ENCODE measurements around the gene ULK4.
"Not testable (repeated sequence)": the region's sequence is repeated elsewhere in the genome, so short reads cannot be mapped to it uniquely, and the experiment has no call there.

ULK4 gene

DNA sequence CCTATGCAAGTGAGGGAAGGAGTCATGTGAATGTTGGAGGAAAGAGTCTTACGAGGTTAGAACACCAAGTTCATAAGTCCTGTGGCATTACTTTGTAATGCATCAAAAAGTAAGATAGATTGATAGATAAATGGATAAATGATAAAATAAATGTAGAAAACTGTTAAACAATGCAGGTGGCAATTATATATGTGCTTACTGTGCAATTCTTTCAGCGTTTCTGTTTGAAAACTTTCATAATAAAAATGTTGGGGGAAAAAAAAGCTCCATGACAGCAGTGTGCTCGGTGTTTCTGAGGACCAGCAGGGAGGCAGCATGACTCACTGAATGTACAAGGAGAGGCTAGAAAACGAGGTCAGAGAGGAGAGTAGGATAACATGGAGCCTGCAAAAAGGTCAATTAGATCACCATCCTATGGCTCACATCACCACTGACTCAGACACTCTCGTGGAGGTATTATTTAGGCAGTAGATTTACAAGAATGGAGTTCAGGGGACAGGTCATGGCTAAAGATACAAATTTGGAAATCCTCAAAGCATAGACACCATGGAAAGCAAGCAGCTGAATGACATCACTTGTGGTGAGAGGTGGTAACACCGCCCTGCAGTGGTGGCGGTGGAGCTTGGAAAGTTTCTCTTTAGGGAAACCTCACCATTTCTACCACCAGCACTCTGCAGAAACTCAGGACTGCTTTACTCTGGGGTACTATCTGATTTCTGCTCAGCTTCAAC lies 542.8 kb downstream of the ULK4 start:
- peak; percentile 3 for DNase-seq

DNA sequence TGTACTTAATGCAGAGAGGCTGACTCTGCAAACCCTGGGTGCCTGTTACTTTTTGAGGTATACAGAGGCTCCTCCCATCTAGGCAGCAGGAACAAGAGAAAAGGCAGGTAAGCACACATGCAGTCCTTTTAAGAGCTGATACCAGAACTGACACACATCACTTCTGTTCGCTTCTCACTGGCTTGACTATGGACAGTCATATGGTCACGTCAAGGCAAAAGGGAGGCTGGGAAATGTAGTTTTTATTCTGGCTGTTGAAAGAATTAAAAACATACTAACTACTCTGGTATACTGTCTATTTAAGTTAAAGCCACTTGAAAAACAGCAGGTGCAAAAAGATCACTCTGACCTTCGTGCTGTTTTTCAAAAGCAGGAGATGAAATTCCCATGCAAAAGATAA lies 544.3 kb downstream of the ULK4 start:
- DNase-seq, result no peak

DNA sequence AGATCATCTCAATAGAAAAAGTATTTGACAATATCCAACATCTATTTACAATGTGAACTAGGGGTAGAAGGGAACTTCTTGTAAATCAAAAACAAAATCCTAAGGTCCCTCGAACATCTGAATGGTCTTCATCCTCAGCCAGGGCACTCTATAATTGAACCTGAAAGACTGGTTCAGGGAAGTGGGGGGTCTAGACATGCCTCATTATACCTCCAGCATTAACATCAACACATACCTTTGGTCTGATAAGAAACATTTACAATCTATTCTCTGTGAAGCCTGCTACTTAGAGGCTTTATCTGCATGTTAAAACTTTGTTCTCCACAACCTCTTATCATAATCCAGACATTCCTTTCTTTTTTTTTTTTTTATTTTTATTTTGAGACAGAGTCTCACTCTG lies 550.8 kb downstream of the ULK4 start:
- no peak for DNase-seq

DNA sequence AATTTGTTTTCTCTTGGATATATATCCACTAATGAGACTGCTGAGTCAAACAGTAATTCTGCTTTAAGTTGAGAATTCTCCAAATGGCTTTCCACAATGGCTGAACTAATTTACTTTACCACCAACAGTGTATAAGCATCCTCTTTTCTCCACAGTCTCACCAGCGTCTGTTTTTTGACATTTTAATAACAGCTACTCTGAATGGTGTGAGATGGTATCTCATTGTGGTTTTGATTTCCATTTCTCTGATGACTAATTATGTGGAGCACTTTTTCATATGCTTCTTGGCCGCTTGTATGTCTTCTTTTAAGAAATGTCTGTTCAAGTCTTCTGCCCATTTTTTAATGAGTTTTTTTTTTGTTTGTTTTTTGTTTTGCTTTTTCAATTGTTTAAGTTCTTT lies 556.4 kb downstream of the ULK4 start:
- DNase-seq, result no peak

DNA sequence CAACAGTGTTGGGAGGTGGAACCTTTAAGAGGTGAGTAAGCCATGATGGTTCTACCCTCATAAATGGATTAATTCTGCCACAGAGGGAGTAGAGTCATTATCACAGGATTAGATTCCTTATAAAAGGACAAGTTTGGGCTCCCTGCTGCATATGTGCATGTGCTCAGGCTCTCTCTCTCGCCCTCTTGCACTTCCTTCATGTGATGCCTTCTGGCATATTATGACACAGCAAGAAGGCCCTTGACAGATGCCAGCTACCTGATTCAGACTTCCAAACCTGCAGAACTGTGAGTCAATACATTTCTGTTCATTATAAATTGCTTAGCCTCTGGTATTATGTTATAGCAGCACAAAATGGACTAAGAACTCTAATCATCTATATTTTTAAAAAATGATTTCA lies 557.3 kb downstream of the ULK4 start:
- DNase-seq, result no peak

DNA sequence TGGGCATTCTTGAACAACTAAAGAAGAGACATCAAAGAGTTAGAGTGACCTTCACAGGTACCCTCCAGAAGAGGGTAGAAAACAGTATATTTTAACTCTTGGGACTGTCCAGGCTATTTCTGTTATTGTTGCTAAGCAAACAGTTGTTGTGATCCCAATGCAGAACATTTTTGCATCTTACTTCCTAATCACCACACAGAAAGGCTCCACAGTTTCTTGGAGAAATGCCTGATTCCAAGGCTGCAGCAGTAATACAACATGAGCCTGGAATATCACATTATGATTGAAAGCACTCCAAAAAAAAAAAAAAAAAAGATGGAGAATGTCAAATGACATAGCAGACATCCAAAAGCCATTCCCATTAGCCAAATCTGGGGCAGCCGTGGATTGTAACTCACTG lies 567.0 kb downstream of the ULK4 start:
- DNase-seq, result no peak

DNA sequence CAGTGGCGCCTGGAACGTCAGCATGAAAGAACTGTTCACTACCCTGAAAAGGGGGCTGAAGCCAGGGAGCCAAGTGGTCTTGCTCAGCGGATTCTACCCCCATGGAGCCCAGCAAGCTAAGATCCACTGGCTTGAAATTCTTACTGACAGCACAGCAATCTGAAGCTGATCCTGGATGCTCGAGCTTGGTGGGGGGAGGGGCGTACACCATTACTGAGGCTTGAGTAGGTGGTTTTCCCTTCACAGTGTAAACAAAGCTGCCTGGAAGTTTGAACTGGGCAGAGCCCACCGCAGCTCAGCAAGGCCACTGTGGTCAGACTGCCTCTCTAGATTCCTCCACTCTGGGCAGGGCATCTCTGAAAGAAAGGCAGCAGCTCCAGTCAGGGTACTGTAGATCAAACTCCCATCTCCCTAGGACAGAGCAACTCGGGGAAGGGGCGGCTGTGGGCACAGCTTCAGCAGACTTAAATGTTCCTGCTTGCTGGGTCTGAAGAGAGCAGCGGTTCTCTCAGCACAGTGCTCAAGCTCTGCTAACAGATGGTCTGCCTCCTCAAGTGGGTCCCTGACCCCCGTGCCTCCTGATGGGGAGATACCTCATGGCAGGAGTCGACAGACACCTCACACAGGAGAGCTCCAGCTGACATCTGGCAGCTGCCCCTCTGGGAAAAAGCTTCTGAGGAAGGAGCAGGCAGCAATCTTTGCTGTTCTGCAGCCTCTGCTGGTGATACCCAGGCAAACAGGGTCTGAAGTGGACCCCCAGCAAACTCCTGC lies 591.0 kb downstream of the ULK4 start:
- DNase-seq, result not testable (repeated sequence)

DNA sequence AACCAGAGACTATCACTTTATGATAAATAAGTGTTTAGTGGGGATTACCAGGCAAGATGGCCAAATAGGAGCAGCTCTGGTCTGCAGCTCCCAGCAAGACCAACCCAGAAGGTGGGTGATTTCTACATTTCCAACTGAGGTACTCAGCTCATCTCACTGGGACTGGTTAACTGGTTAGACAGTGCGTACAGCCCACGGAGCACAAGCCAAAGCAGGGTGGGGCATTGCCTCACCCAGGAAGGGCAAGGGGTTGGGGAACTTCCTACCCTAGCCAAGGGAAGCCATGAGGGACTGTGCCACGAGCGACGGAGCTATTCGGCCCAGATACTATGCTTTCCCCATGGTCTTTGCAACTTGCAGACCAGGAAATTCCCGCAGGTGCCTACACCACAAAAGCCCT lies 591.6 kb downstream of the ULK4 start:
- no peak for DNase-seq

DNA sequence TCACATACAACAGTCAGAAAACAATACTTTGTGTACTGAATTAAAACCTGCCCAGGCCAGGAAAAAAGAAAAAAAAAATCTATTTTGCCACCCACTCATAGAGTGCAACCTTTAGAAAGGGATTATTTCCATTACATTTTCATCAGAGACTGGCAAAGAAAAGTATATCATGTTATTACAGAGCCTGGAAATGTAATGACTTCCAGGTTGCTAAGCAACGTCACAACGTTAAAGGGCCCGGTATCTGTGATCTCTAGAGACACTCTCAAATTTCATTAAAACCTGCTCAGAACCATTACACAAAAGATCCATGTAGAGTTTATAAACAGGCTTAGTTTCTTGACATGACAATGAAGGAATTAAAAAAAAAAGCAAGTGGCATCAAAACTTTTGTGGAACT lies 592.1 kb downstream of the ULK4 start:
- DNase-seq, result no peak

DNA sequence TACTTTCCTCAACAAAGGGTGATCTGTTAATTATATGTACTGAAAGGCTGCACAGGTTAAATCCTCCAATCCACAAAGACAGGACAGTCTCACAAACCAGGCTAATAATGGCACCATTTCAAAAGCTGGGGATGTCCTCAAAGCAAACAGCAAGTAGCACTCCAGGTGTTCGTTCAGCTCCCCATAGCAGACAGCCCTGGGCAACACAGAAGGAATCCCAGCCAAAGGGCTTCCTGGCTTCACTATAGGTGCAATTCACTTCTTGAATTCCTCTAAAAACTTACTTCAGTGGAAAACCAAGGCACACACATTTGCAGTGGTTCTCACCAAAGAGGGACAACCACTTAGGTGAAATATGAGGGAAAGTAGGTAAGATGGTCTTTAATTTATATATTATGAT lies 595.9 kb downstream of the ULK4 start:
- DNase-seq, result no peak

DNA sequence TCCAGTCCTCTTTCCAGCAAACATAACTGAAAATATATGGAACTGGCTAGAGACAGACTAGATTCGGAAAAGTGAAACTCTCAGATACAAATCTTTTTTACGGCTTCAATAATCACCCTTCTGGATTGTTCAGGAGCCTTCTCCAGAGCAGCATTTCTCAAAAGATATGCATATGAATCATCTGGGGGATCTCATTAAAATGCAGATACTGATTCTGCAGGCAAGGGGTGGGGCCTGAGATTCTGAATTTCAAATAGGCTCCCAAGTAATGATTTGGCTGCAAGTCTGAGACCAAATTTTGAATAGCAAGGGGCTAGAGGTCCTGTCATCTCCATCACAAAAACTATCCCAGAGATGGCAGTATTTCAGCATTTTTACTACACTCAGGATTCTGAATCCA lies 597.2 kb downstream of the ULK4 start:
- DNase-seq, result no peak

DNA sequence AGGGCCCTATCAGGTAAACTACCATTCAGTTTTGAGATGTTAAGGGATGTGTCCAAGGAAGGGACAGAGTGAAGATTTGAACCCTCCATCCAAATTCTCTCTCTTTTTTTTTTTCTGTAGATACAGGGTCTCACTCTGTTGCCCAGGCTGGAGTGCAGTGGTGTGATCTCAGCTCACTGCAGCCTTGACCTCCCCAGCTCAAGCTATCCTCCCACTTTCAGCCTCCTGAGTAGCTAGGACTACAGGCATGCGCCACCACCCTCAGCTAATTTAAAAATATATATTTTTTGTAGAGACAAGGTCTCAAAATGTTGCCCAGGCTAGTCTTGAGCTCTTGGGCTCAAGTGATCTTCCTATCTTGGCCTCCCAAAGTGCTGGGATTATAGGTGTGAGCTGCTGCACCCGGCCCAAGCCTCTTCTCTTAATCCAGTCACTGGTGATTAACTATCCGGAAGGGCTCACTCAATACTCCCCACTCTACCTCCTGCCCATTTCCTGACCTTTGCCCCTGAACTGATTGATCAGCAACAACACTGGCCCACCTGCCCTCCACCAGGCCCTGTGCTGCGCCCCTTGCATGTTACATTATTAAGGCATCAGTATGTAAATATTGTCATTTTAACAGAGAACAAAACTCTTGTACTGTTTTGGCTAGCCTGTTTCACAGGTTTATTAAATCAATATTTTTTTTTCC lies 597.9 kb downstream of the ULK4 start:
- DNase-seq, result no peak

DNA sequence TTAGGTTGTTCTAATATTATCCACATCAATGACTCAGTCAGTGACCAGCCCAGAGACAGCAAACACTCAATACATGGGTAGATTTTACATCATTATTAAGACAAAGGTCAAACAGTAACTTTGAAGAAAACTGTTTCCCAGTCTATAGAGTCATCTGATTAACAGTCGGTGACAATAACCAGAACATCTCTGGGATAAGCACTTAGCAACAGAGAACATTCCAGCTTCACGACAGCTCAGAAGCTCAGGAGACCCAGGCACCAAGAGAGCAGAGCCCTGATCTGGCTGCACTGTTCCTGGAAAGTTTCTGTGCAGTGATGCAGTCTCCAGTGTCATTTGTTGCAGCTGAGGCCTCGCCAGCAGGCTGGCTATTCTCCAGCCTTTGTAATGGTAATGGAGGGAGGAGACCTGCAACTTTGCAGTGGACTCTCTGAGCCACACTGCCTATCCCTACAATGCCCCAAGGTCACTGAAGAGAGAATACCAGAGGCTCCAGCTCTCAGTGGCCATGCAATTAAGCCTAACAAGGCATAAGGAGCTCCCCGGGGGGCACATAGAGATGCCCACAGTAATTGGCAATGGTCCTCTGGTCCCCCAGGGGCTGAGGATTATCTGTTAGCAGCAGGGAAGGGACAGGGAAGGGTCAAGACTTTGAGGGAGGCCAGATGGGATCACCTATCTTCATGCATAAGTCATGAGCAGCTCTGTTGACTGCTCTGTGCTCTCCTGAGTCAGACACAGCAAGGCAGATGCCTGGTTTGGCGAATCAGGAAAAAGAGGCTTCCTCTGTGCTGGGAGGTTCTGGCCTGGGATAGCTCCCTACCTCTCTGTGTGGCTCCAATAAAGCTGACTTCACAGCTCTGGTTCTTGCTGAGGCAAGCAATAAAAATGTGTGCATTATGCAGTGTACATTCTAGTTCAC lies 599.0 kb downstream of the ULK4 start:
- DNase-seq, result no peak

DNA sequence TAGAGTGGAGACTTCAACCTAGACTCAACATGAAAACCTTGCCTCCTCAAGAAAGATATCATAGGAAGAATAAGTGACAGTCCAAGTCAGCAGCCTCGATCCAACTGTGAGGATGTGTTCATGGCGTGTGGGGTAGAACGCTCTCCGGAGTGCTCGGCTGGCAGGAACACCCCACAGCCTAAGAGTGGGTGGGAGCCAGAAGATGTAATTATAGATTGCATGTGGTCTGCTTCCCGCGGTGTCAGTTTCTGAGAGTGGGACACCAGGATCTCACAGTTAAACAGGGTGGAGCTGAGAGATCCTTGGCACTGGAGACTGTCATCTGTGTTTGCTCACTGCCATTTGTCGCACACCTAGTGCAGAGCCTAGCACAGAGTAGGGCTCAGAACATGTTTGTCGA lies 604.6 kb downstream of the ULK4 start:
- DNase-seq, result no peak

DNA sequence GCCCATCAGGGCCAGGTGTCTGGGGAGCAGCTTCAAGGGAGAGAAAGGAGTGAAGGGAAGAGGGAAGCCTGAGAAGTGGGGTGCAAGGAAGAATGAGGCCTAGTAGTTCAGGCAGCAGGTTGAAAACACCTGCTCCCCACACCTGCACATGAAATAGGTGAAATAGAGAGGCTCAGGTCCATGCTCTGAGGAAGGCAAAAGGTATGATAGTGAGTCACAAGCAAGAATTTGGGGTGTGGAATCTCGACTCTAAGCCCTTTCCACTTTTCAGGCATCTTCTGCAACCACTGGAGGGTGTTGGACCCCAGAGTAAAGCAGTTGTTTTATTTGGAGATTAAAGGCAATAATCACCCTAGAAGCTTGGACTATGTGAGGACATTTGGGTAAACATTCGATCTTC lies 605.1 kb downstream of the ULK4 start:
- no peak for DNase-seq

DNA sequence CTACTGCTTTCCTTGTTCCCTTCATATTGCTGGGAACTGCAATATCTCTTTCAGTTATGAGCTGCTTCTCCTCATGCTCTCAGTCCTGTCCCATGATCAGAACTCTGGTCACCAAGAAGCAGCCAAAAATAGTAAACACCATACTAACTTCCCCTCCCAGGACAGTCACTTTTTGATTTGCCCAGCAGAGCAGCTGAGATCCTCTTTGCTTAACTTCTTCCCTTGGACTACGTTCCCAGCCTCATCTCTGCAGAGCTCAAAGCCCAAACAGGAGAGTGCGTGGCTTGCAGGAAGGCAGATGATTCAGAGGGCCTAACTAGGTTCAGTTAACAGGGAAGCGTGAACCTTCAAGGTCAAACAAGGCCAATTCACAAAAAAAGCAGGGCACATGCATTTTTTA lies 609.4 kb downstream of the ULK4 start:
- no peak for DNase-seq

DNA sequence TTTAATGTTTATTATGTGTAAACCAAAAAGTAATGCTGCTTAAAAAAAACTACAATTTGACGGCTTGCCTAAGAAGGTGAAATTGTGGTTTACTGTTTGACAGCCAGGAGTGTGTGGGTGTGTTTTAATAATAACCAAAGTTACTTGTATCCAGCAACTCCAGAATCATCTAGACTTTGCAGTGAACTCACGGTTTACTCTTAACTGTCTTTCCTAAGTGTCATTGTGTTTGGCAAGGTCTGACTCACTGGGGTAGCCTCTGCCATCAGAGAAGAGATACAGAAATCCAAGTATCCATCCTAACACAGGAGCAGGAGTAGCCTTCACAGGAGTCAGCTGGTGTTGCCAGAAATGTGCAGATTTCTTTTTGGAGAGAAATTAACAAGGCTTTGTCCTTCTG lies 611.5 kb downstream of the ULK4 start:
- no peak for DNase-seq

DNA sequence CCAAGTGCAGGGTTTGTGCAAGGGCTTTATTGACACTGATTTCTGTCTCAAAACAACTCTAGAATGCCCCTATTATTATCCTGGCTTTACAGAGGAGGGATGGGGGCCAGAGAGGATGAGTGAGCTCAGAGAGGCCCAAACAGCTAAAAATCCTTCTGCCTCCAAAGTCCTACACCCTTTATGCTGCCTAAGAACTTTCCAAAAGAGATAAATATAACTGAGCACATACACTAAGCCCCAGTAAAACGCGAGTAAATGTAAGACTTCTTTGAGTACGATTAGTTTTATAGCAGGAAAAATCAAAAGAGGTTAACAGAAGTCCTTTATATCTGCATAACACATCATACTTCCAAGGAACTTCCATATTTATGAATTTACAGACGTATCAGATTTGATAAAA lies 613.5 kb downstream of the ULK4 start:
- no peak for DNase-seq

DNA sequence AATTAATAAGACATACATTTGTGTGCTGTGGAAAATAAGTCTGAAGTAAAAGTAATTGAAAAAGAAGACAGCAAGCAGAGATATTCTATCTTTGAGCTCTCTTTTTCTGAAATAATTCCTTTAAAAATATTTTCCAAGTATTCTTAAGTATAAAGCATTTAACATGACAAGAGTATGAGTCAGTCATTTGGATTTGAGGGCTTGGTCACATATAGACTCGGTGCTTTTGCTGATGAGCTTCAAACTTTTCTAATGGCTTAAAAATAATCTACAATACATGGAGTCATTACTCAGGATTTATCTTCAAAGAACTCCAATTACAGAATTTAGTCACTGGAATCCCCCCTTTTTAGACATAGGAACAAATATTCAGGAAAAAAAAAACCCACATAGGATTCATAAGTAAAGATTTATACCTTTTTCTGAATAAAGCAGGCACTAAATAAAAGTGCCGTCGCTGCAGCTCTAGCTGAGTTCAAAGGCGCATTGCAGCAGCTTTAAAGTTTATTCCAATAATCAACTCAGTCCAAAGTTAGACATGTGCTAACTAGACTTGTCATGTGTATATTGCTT lies 615.1 kb downstream of the ULK4 start:
- no peak for DNase-seq

DNA sequence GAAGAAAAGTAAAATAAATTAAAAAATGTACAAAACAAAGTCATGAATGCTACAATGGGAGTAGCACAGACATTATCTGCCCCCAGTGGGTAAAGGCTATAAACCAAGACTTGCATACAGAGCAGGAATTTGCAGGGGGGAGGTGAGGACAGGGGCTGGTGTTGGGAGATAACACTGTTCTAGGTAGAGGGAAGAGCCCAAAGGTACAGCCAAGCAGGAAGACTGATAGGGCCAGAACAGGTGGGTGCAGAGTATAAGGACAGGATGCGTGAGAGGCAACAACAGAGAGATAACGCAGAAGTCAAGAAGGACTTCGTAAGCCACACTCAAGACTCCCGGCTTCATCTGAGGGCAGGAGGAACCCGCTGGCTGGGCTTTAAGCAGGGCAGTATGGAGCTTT lies 616.1 kb downstream of the ULK4 start:
- no peak for DNase-seq

DNA sequence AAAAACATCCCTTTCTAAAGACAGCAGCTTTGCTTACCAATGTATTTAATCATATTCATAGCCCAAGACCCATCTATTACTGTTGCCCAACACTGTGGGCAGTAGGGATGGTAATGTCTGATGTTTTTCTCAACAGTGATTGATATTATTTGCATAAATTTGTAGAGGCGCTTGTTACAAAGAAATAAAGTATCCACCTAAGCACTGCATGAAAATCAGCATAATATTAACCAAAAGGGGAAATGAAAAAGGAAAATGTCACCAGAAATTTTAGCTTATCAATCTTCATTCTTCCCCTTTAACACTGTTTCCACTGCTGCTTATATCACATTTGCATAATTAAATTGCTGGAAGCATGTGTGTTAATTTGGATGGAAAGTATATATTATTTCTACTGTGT lies 622.1 kb downstream of the ULK4 start:
- no peak for DNase-seq

DNA sequence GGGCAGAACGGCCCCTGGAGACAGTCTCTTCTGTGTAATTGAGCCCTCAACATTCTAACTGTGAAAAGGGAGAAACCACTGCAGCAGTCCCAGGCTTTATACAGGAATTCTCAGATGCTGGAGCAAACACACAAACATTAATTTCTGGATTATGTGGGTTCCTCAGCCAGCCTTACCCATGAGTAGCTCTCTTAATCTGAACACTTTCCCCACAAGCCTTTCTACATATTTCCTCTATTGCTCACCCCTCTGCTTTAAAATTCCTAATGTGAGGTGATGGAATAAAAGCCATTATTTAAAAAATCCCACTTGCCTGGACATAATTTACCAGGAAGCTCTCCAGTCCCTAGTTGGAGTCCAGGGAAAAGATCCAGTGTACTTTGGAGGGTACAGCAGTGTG lies 623.6 kb downstream of the ULK4 start:
- DNase-seq, result no peak

DNA sequence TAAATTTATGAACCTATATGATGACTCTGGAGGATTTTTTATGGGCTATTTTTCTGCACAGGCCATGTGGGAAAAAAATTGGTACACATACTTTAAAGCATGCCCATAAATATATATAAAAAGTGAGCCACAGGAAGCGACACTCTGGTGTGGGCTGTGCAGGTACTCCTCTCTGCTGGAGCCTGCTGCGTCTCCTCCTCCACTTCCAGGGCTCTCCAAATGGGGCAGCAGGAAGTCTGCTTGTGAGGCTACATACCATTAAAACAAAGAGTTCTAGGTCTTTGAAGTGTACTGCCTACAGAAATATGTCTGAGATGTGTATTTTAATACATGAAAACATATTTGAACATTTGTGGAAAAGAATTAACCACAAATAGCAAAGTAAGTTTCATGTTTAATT lies 627.5 kb downstream of the ULK4 start:
- no peak for DNase-seq
